Measurements from ENCODE around the gene SECISBP2.
"Not testable (repeated sequence)": the region's sequence is repeated elsewhere in the genome, so short reads cannot be mapped to it uniquely, and the experiment has no call there.

Gene SECISBP2

GRCh38 chr9:89318123-89319014 is at the start of gene SECISBP2:
Gene SECISBP2 (plus strand): TSS chr9:89318500. CDS start chr9:89318577, 77 bp downstream.
- H3K4me1 ChIP-seq (ENCODE audit: insufficient read depth, low read length) = peaks cover 30% of the 10 kb centered on the region
- peak within 1 kb of the TSS; percentile 82 for H3K9ac ChIP-seq (ENCODE audit: low read length)

GRCh38 chr9:89273528-89274279 is 44.6 kb upstream of the SECISBP2 start:
- no peaks in the 10 kb centered on the region for H3K9me3 ChIP-seq (ENCODE audit: low read length)
- no peaks in the 10 kb centered on the region for H3K4me1 ChIP-seq (ENCODE audit: insufficient read depth, low read length)
- no peak overlapping the region for H3K27ac ChIP-seq (ENCODE audit: low read depth, low read length)
- no peak overlapping the region for H3K9ac ChIP-seq (ENCODE audit: low read length)
- H3K36me3 ChIP-seq (ENCODE audit: insufficient read depth, low read length) = no peaks in the 10 kb centered on the region
- H3K27me3 ChIP-seq (ENCODE audit: control insufficient read depth in 1 of 2, insufficient read depth in 2 of 2, low read length in 2 of 2) = no peaks in the 10 kb centered on the region
- no peak overlapping the region for H3K4me3 ChIP-seq (ENCODE audit: low read depth in 1 of 2, low read length in 2 of 2)

More at GRCh38 chr9:89318123-89319014, at the start of gene SECISBP2:
- peak within 1 kb of the TSS; percentile 92 for H3K27ac ChIP-seq (ENCODE audit: low read depth, low read length)
- no peaks in the 10 kb centered on the region for H3K36me3 ChIP-seq (ENCODE audit: insufficient read depth, low read length)
- H3K4me3 ChIP-seq (ENCODE audit: low read depth in 1 of 2, low read length in 2 of 2) = peak within 1 kb of the TSS; percentile 65 to 69
- no peaks in the 10 kb centered on the region for H3K27me3 ChIP-seq (ENCODE audit: control insufficient read depth in 1 of 2, insufficient read depth in 2 of 2, low read length in 2 of 2)
- H3K9me3 ChIP-seq (ENCODE audit: low read length) = no peaks in the 10 kb centered on the region

- no peaks in the 10 kb centered on the region for H3K36me3 ChIP-seq (ENCODE audit: insufficient read depth, low read length)
- no peak overlapping the region for H3K9ac ChIP-seq (ENCODE audit: low read length)
- H3K4me3 ChIP-seq (ENCODE audit: low read depth in 1 of 2, low read length in 2 of 2) = no peak overlapping the region
- no peaks in the 10 kb centered on the region for H3K9me3 ChIP-seq (ENCODE audit: low read length)
- H3K4me1 ChIP-seq (ENCODE audit: insufficient read depth, low read length) = no peaks in the 10 kb centered on the region
- no peak overlapping the region for H3K27ac ChIP-seq (ENCODE audit: low read depth, low read length)
- H3K27me3 ChIP-seq (ENCODE audit: control insufficient read depth in 1 of 2, insufficient read depth in 2 of 2, low read length in 2 of 2) = no peaks in the 10 kb centered on the region
Measured at GRCh38 chr9:89274838-89275237, 43.5 kb upstream of the SECISBP2 start.

- H3K9me3 ChIP-seq (ENCODE audit: low read length); H3K27me3 ChIP-seq (ENCODE audit: control insufficient read depth in 1 of 2, insufficient read depth in 2 of 2, low read length in 2 of 2); H3K4me3 ChIP-seq (ENCODE audit: low read depth in 1 of 2, low read length in 2 of 2); H3K9ac ChIP-seq (ENCODE audit: low read length); H3K4me1 ChIP-seq (ENCODE audit: insufficient read depth, low read length); H3K36me3 ChIP-seq (ENCODE audit: insufficient read depth, low read length); H3K27ac ChIP-seq (ENCODE audit: low read depth, low read length): not testable (repeated sequence)
Measured at GRCh38 chr9:89276040-89276439, 42.3 kb upstream of the SECISBP2 start.

- Histone ChIP-seq H3K9ac (ENCODE audit: low read length) (no peak overlapping the region), H3K36me3 (ENCODE audit: insufficient read depth, low read length) (no peaks in the 10 kb centered on the region), H3K27me3 (ENCODE audit: control insufficient read depth in 1 of 2, insufficient read depth in 2 of 2, low read length in 2 of 2) (no peaks in the 10 kb centered on the region), H3K4me3 (ENCODE audit: low read depth in 1 of 2, low read length in 2 of 2) (no peak overlapping the region), H3K9me3 (ENCODE audit: low read length) (no peaks in the 10 kb centered on the region), H3K27ac (ENCODE audit: low read depth, low read length) (no peak overlapping the region), H3K4me1 (ENCODE audit: insufficient read depth, low read length) (no peaks in the 10 kb centered on the region)
Measured at GRCh38 chr9:89277043-89277442, 41.3 kb upstream of the SECISBP2 start.

- H3K27me3 ChIP-seq (ENCODE audit: control insufficient read depth in 1 of 2, insufficient read depth in 2 of 2, low read length in 2 of 2) = no peaks in the 10 kb centered on the region
- H3K27ac ChIP-seq (ENCODE audit: low read depth, low read length) = no peak overlapping the region
- no peaks in the 10 kb centered on the region for H3K4me1 ChIP-seq (ENCODE audit: insufficient read depth, low read length)
- H3K4me3 ChIP-seq (ENCODE audit: low read depth in 1 of 2, low read length in 2 of 2) = no peak overlapping the region
- H3K9me3 ChIP-seq (ENCODE audit: low read length) = no peaks in the 10 kb centered on the region
- no peaks in the 10 kb centered on the region for H3K36me3 ChIP-seq (ENCODE audit: insufficient read depth, low read length)
- H3K9ac ChIP-seq (ENCODE audit: low read length) = no peak overlapping the region
Measured at GRCh38 chr9:89277454-89277853, 40.8 kb upstream of the SECISBP2 start.

- no peaks in the 10 kb centered on the region for H3K4me1 ChIP-seq (ENCODE audit: insufficient read depth, low read length)
Measured at GRCh38 chr9:89278551-89278950, 39.7 kb upstream of the SECISBP2 start.

GRCh38 chr9:89278997-89279739 is 39.1 kb upstream of the SECISBP2 start:
- Histone ChIP-seq H3K9ac (ENCODE audit: low read length) (no peak overlapping the region), H3K4me3 (ENCODE audit: low read depth in 1 of 2, low read length in 2 of 2) (no peak overlapping the region), H3K9me3 (ENCODE audit: low read length) (no peaks in the 10 kb centered on the region), H3K36me3 (ENCODE audit: insufficient read depth, low read length) (no peaks in the 10 kb centered on the region), H3K4me1 (ENCODE audit: insufficient read depth, low read length) (no peaks in the 10 kb centered on the region), H3K27ac (ENCODE audit: low read depth, low read length) (no peak overlapping the region), H3K27me3 (ENCODE audit: control insufficient read depth in 1 of 2, insufficient read depth in 2 of 2, low read length in 2 of 2) (no peaks in the 10 kb centered on the region)

More at GRCh38 chr9:89278551-89278950, 39.7 kb upstream of the SECISBP2 start:
- Histone ChIP-seq H3K36me3 (ENCODE audit: insufficient read depth, low read length) (no peaks in the 10 kb centered on the region), H3K4me3 (ENCODE audit: low read depth in 1 of 2, low read length in 2 of 2) (no peak overlapping the region), H3K27ac (ENCODE audit: low read depth, low read length) (no peak overlapping the region), H3K9ac (ENCODE audit: low read length) (no peak overlapping the region), H3K9me3 (ENCODE audit: low read length) (no peaks in the 10 kb centered on the region), H3K27me3 (ENCODE audit: control insufficient read depth in 1 of 2, insufficient read depth in 2 of 2, low read length in 2 of 2) (no peaks in the 10 kb centered on the region)

- H3K27ac ChIP-seq (ENCODE audit: low read depth, low read length) = no peak overlapping the region
Measured at GRCh38 chr9:89281106-89281505, 37.2 kb upstream of the SECISBP2 start.

GRCh38 chr9:89282248-89282968 is 35.9 kb upstream of the SECISBP2 start:
- H3K27ac ChIP-seq (ENCODE audit: low read depth, low read length); H3K4me3 ChIP-seq (ENCODE audit: low read depth in 1 of 2, low read length in 2 of 2); H3K9me3 ChIP-seq (ENCODE audit: low read length); H3K27me3 ChIP-seq (ENCODE audit: control insufficient read depth in 1 of 2, insufficient read depth in 2 of 2, low read length in 2 of 2); H3K9ac ChIP-seq (ENCODE audit: low read length); H3K4me1 ChIP-seq (ENCODE audit: insufficient read depth, low read length); H3K36me3 ChIP-seq (ENCODE audit: insufficient read depth, low read length): not testable (repeated sequence)

More at GRCh38 chr9:89281106-89281505, 37.2 kb upstream of the SECISBP2 start:
- Histone ChIP-seq H3K4me3 (ENCODE audit: low read depth in 1 of 2, low read length in 2 of 2) (no peak overlapping the region), H3K9me3 (ENCODE audit: low read length) (no peaks in the 10 kb centered on the region), H3K9ac (ENCODE audit: low read length) (no peak overlapping the region), H3K27me3 (ENCODE audit: control insufficient read depth in 1 of 2, insufficient read depth in 2 of 2, low read length in 2 of 2) (no peaks in the 10 kb centered on the region), H3K4me1 (ENCODE audit: insufficient read depth, low read length) (no peaks in the 10 kb centered on the region), H3K36me3 (ENCODE audit: insufficient read depth, low read length) (no peaks in the 10 kb centered on the region)
